Right forelimb (tissue), 1 donor: Measurements from ENCODE around the gene IL18R1.
"Not testable (repeated sequence)": the region's sequence is repeated elsewhere in the genome, so short reads cannot be mapped to it uniquely, and the experiment has no call there.

ENCODE experiments used
- DNase-seq: peaks from one replicate; pipeline ENCODE4 v3.0.0-alpha.2; 2018

Gene IL18R1, protein sequence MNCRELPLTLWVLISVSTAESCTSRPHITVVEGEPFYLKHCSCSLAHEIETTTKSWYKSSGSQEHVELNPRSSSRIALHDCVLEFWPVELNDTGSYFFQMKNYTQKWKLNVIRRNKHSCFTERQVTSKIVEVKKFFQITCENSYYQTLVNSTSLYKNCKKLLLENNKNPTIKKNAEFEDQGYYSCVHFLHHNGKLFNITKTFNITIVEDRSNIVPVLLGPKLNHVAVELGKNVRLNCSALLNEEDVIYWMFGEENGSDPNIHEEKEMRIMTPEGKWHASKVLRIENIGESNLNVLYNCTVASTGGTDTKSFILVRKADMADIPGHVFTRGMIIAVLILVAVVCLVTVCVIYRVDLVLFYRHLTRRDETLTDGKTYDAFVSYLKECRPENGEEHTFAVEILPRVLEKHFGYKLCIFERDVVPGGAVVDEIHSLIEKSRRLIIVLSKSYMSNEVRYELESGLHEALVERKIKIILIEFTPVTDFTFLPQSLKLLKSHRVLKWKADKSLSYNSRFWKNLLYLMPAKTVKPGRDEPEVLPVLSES

DNA sequence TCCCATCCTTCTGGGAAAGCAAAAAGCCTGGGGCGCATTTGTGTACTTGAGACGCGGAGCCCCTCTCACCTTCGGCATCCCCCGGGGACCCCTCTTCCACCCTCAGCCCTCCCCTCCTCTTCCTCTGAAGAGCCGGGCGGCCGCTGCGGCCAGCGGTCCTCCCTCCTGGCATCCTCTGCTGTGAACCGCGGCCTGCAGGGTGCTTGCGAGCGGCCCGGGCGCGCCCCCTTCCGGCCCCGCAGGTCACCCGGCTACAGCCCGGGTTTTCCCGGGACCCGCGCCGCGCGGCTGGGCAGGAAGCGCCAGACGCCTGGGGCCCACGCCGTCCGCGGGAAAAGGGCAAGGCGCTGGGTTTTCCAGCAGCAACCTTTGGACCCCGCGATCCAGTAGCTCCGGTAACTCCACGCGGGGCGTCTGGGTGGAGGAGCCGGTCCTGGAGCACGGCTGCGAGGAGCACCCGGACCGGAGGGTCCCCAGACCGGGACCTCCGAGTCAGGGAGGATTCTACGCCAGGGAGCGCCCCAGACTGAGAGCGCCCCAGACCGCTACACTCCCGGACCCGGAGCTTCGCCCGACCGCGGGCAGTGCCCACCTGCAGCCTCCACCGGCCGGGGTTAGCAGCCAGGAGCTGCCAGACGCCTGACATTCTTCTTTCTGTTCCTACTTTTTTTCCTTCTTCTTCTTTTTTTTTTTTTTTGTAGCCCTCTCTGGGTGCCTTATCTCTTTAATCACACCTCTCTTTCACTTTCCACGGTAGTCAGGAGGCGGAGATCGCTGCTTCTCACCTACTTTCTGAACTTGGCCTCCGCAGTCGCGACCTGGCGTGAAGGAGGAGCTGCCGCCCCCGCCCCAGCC lies at the start of gene IL18R1:
TSS of gene IL18R1 (plus strand) at position 271 of the 855 bp plus-strand sequence. CDS start 6,865 bp downstream, outside the sequence.
- DNase-seq: peak; percentile 83

DNA sequence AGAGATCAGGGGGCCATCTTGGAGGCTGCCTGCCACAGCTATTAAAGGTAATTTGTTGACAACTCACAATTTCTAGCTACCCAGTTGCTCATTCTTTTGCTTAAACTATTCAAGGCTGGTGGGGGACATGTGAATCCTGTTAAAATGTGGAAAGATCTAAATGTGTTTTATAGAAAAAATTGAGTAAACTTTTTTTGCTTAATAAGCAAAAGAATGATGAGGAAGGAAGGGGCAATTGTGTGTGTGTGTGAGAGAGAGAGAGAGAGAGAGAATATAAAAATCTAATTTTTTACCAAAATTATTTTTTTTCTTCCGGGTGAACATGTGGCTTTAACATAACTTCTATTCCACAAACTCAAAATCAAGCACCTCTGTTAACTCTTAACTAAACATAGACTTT lies 49.5 kb upstream of the IL18R1 start:
- no peak for DNase-seq

DNA sequence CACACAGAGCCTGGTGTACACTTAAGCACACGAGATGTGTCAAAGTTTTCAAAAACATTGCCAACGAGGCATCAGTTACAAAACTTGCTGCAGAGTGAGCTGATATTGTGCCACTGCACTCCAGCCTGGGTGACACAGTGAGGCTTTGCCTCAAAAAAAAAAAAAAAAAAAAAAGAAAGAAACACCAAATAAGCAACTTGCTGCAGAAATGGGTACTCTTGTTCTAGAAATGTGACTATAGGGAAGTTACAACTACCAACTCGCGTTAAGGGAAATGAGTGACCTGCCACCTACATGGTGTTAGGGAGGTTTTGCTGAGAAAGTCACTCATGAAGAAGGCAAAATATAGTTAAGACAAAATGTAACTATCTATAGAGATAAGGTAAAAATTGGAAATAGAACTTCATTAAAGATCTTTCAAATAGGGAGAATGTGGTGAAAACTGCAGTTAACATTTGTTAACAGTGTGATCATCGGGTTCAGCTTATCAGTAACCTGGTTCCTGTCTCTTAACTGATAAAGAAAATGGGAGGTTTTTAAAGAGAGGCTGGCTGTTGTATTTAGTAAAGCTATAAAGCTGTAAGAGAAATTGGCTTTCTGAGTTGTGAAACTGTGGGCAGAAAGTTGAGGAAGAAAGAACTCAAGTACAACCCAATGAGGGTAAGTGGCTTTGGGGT lies 44.5 kb upstream of the IL18R1 start, which contains the start of gene IL1RL1:
TSS of gene IL1RL1 (plus strand) at position 600 of the 677 bp plus-strand sequence. CDS start 26,702 bp downstream, outside the sequence.
- no peak for DNase-seq

DNA sequence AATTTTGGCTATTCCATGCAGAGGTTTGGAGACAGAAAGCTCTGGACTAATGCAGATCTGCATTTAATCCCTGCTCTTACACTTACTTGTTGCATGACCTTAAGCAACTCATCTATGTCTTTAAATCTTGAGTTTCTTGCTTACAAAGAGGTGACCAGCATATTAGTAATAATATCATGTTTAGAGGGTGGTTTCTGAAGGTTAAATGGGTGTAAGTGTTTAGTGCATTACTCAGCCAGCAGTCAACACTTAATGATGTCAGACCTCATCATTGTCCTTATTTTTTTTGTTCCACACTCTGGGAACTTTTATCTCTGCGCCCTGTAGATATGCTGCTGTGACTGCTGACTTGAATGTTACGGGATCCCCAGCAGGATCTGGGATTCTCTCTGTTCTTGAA lies 42.6 kb upstream of the IL18R1 start:
- no peak for DNase-seq

DNA sequence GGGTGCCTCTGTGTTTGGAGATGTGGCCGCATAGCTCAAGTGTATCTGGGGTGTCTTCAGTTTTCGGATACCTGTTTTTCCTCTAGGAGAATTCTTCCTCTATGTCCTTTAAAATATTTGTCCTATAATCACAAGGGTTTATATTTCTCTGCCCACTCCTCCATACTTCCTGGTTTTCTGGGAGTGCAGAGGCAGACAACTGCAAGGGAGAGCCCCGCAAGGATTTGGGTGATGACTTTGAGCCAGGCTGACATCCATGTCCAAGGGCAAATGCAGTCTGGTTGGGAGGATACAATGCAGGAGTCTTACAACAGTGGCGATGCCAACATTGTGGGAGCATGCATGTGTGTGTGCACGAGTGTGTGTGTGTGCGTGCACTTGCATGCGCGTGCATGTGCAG lies 42.1 kb upstream of the IL18R1 start:
- DNase-seq: no peak

DNA sequence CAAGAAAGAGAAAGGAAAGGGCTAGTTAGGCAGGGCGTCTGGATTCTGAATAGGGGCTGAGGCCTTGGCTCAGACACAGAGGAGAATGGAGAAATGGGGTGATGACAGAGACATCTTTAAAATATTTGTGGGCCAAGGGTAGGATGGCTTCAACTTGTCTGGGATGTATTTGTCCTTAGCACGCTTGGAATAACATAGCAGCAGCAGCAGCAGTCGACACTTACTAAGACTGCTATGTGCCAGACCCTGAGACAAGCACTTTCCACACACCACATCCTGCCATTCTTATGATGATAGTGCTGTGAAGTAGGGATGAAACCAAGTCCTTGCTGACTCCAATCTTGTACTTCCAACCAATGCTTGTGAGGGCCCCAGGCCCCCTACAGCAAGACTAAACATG lies 41.6 kb upstream of the IL18R1 start:
- no peak for DNase-seq

DNA sequence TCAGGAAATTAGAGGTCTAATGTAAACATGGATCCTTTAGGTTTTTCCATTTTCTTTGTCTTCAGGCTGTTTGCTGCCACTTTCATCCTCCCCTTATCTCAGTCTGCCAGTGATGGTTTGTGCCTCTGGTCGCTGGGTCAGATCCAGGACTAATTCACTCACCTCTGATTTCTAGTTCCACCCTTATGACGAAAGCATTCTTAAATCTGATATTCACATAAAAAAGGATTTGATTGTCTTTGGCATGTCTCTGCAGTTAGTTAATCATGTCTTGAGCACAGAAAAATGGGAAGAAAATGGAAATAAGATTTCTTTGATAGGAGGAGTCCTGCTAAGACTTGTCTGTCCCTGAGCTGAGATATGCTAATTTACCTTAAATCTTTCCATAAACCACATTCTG lies 39.7 kb upstream of the IL18R1 start:
- no peak for DNase-seq

DNA sequence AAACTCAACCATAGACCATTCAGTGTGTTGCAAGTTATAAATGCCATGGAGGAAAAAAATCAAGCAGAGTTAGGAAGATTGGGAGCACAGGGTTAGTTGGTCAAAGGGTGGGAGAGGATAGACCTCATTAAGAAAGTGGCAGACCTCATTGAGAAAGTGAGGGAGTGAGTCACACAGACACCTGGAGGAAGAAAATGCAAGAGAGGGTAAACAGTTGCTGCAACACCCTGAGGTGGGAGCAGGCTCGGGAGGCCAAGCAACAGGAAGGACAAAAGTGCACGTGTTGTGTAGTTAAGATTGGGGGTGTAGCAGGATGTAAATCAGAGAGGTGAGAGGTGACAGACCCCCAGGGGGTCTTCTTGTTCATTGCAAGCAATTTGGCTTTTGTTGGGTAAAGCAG lies 37.9 kb upstream of the IL18R1 start:
- DNase-seq: no peak

DNA sequence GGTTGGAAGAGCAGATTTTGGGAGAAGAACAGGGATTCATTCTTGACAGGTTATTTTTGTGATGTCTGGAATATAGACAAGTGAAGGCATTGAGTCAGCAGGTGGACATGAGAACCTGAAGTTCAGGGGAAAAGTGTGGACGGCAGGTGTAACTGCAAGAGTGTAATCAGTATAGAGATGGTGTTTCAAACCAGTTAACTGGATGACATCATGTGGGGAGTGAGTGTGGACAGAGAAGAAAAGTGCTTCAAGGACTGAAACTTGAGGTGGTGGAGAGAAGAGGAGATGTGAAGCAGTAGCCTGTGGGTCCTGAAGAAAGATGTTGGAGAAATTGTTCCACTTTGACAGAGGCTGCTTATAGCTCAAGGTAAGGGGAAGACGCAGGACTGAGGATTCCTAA lies 37.2 kb upstream of the IL18R1 start:
- no peak for DNase-seq

DNA sequence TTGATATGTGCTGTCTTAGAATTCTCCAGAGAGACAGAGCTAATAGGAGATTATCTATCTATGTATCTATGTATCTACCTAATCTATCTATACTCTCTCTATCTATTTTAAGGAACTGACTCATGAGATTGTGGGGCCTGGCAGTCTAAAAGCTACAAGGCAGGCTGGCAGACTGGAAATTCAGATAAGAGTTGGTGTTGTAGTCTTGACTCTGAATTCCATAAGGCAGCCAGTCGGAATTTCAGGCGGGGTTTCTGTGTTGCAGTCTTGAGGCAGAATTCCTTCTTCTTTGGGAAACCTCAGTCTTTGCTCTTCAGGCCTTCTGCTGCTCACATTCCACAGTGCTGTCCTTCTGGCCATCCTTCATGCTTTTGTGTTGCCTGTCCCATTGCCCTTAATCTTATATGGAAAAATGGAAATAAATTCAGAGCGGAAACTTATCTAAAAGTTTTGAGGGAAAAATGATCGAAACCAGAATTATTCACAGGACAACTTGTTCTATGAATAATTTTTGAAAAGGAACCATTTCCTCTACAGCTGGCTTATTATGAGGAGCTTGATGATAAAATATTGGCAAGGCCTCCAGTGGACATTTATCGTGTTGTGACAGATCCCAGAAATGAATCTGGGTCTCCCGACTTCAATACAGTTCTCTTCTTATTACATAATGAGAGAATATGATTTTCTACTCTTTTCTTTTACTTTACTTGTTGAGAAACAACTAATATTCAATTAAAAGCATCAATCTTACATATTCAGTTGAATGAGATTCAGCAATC lies 33.5 kb upstream of the IL18R1 start:
- no peak for DNase-seq

DNA sequence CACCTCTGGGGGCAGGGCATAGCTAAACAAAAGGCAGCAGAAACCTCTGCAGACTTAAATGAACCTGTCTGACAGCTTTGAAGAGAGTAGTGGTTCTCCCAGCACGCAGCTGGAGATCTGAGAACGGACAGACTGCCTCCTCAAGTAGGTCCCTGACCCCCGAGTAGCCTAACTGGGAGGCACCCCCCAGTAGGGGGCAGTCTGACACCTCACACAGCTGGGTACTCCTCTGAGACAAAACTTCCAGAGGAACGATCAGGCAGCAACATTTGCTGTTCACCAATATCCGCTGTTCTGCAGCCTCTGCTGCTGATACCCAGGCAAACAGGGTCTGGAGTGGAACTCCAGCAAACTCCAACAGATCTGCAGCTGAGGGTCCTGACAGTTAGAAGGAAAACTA lies 30.7 kb upstream of the IL18R1 start:
- not testable (repeated sequence) for DNase-seq

DNA sequence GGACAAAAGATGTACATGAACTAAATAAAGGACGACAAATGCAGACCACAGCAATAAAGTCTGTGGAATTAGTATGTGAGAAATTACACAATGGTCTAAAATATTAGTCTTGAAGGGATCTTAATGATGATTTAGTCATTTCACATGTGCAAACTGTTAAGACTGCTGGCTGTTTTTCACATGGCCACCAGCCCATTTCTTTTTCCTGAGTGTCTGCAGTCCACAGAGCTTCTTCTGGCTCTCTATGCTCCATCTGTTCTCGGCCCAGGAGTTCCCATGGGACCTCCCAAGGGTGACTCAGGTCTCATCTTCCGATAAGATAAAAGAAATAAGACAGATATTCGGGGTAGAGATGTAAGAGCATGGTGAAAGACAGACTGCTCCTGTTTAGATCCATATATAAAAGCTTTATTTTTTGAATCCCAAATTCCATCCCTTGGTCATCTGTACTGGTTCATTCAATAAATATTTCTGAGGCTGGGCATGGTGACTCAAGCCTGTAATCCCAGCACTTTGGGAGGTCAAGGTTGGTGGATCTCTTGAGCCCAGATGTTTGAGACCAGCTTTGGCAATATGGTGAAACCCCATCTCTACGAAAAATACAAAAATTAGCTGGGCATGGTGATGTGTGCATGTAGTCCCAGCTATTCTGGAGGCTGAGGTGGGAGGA lies 24.1 kb upstream of the IL18R1 start:
- DNase-seq: no peak

DNA sequence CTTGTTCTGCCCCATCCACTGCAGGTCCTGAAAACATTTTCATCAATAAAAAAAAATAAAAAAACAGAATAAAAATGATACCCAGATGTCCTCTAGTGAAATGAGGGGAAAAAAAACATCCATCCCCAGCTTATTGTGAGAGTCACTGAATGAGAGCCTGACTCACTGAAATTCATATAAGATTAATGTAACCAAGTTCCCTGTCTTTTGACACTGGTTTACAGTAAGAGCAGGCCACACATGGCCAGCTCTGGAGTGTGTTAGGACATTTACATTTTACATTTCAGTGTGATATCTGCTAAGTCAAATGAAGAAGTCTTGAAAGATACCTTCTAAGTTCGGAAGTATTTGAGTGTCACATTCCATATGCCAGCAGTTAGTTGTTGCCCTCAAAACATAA lies 21.1 kb upstream of the IL18R1 start:
- DNase-seq: no peak

DNA sequence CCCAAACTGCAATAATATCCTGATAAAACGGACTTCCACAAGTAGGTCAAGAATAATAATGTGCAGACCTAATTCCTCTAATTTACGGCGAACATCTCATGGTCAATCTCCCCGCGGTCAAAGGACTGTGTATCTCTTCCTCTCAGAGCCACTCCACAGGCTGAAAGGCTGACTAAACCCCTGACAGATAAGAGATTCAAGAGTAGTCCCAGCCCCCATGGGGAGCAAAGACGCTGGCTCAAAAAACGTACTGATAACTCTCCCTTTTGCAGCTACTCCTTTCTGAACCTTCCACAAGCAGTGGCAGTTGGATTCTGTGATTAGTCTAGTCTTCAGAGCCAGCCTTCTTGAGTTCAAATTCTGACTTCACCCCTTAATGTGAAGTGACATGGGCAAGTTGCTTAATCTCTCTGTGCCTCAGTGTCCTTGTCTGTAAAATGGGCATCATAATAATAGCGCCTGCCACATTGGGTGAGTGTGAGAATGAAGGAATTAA lies 19.7 kb upstream of the IL18R1 start:
- DNase-seq: no peak

DNA sequence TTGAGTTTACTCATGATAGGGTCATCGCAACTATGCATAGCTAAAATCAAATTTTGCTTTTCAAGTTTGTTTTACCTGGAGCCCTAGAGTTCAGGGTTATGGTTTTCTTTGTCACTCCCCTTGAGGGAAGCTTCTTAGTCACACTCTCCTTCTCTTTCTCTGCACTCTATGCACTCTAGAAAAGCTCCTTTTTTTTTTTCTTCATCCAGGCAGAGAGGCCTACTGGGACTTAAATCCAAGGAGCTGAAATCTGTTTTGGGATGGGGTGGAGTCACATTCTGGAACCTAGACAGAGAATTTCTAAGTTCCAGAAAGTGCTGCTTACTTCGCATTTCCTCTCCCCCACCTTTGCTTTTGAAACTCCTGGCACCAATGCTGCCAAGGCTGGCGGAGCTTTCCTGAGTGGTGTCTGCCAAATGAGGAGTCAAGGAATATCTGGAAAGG lies 19.1 kb upstream of the IL18R1 start:
- DNase-seq: no peak

DNA sequence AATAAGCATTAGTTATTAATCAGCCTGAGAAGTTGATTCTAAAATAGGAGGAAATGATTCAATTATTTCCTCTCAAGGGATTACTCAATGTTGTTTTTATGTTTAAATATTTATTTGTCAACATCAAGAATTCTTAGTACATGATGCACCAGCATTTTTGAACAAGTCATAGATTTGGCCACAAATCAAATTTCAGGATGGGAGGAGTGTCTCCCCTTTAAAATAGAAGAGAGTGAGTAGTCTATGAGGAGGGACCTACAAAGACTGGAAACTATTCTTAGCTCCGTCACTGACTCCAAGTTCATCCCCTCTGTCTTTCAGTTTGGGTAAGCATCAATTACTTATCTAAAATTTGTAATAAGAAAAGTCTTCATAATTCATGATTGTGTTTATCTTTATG lies 18.6 kb upstream of the IL18R1 start:
- DNase-seq: no peak

DNA sequence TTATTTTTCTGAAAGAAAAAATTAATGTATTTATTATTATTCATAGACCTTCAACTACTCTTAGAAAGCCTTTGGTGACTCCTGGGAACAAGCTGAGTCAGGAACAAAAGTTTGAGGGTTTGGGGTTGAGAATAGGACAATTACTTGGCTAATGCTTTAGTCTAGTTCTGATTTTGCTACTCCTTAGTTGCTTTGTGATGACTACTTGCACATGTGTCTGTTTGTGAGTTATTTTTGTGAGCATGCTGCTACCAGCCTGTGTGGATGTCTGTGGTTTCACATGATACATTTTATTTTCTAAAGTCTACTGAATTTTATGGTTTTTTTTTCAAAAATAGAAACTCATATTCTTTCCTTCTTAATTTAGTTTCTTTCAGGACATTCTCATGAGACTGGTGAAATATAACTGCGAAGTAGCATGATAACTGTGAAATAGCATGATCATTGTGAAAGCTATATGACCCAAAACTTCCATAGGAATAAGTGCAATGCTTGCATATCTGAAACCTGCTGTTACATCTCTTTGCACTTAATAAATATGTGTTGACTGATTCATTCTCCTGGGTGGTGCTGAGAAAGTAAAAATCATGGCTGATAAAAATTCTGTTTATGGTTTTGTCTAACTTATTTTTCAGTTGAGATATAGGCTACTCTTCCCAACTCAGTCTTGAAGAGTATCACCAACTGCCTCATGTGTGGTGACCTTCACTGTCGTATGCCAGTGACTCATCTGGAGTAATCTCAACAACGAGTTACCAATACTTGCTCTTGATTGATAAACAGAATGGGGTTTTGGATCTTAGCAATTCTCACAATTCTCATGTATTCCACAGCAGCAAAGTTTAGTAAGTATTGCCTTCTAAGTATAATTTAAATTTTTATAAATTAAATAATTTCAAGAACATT lies 17.9 kb upstream of the IL18R1 start:
- DNase-seq: no peak

DNA sequence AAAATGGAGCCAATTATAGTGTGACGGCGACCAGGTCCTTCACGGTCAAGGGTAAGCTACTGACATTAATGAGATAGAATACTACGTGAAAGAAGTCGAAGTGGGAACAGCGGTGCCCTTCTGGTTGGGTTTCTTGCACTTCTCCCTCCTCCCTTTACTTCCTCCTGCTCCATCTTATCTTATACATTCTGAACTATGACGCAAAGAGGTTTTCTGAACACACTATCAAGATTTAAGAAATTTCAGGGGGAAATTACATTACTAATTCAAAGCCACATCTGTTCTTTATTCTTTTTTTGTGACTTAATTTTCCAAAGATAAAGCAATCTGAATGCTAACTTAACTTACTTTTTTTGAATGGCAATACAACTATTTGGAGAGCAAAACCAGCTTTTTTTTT lies 14.8 kb upstream of the IL18R1 start:
- DNase-seq: no peak

DNA sequence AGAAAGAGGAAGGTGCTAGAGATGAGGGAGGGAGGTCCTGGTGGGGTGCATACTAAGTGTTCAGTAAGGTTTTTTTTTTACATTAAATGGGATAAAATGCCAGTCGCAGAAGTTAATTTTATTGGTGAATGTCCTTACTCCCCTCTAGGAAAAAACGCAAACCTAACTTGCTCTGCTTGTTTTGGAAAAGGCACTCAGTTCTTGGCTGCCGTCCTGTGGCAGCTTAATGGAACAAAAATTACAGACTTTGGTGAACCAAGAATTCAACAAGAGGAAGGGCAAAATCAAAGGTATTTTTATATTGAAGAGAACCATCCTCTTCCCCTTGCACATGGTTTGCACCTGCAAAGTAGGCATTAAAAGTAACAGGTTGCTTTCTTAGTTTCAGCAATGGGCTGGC lies 12.7 kb upstream of the IL18R1 start:
- DNase-seq: peak; percentile 57

DNA sequence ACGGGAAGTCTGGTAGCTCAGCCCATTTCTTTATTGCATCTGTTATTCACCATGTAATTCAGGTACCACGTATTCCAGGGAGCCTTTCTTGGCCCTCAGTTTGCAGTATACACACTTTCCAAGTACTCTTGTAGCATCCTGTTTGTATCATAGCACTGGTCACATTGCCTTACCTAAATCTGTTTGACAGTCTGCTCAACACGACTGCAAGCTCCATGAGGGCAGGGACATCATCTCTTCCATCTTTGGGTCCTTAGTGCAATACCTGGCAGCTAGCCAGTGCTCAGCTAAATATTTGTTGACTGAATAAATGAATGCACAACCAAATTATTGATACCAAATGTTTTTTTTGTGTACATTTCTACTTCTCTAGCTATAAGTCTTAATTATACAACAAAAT lies 11.2 kb upstream of the IL18R1 start:
- DNase-seq: no peak
